Measurements from ENCODE around the gene GNG7.

- no peak for TF ChIP-seq CTCF (IDR thresholded peaks at IDR 0.05)
- no peak for TF ChIP-seq POLR2A (IDR thresholded peaks at IDR 0.05)
Measured at GRCh38 chr19:2617393-2618165, 84.9 kb downstream of the GNG7 start.
